A204.1 (cell line): ENCODE results near the gene EXOC3L2.

Experiments used
- FAIRE-seq: peaks from 2 replicates; lab custom pipeline; 2012; peaks lifted over from hg19 to GRCh38; lab: Jason Lieb, UNC

Gene EXOC3L2

DNA sequence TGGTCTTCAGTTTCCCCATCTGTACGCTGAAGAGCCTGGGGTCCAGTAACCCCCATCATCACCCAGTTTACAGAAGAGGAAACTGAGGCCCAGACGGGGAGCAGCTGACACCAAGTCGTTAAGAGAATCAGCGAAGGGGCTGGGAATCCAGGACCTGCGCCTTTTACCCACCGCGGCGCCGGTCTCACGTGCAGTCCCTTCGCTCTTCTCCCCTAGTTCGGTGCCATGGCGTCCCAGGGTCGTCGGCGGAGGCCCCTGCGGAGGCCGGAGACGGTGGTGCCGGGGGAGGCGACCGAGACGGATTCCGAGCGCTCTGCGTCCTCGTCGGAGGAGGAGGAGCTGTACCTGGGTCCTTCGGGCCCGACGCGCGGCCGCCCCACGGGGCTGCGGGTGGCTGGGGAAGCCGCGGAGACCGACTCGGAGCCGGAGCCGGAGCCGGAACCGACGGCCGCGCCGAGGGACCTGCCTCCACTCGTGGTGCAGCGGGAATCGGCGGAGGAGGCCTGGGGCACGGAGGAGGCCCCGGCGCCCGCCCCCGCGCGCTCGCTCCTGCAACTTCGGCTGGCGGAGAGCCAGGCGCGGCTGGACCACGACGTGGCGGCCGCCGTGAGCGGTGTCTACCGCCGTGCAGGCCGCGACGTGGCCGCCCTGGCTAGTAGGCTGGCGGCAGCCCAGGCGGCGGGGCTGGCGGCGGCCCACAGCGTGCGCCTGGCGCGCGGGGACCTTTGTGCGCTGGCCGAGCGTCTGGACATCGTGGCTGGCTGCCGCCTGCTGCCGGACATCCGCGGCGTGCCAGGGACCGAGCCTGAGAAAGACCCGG, 65.9 kb downstream of the EXOC3L2 start:
- FAIRE-seq = no peak

DNA sequence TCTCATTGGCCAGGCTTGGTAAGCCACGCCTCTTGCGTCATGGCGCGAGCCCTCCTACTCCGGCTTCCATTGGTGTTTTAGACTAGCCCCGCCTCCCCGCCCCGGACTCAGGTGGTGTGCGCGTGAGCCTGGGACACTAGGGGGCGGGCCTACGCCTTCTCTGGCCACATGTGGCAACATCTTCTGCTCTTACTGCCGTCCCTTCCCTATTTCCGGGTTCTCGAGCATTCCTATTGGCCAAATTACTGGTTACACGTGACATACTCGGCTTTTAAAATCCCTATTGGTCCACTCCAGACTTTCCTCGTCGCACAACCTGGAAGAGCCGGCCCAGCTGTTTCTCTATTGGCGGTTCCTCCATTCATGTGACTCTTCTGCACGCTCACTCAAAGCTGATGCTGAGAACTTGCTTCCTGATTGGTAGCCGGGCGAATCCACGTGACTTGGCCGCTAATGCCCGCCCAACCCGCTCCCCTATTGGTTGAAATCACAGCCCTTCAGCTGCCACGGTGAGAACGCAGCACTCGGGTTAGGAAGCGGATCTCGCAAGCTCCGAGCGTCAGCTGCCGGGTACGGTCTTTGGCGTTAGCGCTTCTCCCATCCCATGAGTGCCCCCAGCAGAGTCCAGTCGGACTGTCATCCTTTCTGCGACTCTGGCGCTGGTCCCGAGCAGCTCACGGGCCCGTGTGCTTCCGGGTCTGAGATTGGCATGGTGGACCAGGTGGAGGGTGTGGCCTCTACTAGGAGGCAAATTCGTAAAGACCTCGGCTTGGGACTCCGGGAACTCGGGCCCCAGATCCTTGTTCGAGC, 66.7 kb downstream of the EXOC3L2 start, which contains the start of gene BLOC1S3:
Gene BLOC1S3, plus strand, starts transcription at position 523 of the 810 bp plus-strand sequence. CDS start 513 bp downstream, outside the sequence.
- peak; percentile 99 for FAIRE-seq

DNA sequence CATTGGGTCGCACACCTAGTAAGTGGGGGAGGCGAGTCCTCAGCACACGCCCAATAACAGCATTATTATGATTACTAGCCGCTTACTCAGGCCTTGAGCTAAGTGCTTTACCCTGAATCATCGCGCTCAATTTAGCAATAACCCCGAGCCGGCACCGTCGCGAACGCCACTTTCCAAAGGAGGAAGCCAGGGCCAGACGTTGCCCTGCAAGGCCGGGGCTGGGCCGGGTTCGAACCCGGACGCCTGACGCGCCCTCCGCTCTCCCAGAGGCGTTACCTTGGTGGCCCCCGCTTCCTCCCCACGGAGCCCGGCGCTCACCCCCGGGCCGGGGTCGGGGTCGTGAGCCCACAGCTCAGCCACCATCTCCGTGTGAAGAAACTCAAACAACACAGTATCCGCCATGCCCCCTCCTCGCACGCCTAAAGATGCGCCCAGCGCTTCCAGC, 67.4 kb downstream of the EXOC3L2 start, which contains the start of gene TRAPPC6A:
Gene TRAPPC6A, minus strand, starts transcription at position 421 of the 445 bp plus-strand sequence. Its CDS starts 19 bp downstream, at position 402.
- no peak for FAIRE-seq

DNA sequence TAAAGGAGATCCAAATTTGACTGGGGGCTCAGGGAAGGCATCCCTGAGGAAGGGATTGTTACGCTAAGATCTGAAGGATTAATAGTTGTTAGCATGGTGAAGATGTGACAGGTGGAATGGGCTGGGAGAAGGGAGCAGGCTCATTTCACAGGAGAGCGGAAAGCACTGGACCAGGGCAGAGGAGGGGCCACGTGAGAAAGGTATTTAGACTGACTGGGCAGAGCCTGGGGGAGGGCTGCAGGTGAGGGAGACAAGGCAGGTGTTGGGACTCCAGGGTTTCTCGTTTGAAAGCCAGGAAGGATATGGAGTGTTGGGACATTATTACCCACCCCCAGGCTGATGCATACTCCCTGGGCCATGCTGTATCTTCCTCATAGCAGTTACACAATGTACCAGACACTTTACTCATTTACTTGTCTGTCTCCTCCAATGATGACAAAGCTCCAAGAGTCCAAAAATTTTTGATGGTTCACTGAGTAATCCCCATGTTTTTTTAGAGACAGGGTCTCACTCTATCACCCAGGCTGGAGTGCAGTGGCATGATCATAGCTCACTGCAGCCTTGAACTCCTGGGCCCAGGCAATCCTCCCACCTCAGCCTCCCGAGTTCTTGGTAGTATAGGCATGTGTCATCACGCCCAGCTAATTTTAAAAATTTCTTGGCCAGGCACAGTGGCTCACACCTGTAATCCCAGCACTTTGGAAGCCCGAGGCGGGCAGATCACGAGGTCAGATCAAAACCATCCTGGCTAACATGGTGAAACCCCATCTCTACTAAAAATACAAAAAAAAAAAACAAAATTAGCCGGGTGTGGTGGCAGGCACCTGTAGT, 69.5 kb downstream of the EXOC3L2 start:
- no peak for FAIRE-seq

DNA sequence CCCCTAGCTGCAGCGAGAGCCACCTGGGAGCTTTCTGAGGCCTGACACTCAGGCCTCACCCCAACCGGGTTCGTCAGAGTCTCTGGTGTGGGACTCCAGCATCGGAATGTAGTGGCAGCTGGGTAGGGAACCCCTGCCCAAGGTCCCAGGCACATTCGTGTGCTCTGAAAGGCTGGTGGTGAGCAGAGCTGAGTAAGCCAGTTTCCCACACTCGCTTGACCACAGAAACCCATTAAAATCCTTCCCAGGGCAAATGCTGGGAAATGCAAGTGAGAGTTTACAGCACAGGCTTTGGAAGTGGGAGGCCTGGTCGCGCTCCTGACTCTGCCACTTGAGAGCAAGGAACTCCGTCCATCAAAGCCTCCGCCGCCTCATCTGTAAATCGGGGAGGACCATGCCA, 71.4 kb downstream of the EXOC3L2 start:
- FAIRE-seq = no peak

DNA sequence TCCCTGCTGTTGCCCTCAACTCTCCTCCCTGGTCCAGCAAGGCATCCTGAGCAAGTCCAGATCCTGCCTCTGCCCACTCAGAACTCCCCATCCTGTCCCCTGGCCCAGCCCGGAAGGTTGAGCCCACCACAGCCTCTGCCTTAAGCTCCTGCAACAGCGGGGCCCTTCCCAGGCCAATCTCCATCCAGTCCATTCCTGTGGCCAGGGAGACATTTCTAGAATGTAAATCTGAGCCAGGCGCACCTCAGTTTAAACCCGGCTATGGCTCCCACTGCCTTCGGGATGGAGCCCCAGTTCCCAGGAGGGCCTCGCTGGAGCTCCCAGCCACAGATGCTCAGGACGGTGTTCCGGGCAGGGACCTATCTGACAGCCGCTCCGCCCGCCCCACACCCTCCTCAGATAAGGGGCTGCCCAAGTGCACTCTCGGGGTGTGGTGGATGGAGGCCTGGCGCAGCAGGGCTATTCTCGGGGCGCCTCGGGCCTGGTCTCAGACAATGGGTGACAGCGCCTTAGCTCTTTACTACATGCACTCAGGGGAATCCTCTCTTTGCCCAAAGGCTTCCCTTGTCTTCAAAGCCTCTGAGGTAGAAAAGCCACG, 72.5 kb downstream of the EXOC3L2 start:
- no peak for FAIRE-seq

DNA sequence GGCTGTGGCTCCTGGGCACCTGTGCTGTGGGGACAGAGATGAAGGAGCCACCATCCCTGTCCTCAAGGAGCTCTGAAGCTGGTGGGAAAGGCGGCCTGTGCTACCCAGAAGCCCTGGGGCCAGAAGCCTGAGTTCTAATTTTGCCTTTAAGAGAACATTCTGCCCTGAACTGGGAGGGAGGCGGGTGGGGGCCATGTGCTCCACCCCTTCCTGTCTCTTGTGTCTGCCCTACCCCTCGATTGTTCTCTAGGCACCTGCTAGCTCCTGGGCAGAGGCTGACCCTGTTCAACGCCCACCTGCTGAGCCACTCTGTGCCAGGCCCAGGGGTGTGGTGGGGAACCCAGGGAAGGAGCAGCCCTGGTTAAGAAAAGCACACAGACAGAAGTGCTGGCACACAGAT, 73.0 kb downstream of the EXOC3L2 start:
- no peak for FAIRE-seq

DNA sequence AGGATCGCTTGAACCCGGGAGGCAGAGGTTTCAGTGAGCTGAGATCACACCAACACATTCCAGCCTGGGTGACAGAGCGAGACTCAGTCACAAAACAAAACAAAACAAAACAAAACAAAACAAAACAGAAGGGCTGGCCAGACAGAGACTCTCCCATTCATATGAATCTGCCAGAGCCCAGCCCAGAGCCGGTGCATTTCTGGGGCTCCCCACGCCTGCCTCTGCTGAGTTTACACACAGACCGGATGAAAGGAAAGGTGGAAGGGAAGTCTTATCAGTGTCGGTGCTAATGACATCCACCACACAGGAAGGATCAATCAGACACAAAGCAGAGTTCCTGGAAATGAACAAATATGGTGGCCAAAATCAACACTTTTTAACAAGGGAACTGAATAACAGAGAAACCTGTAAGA, 74.0 kb downstream of the EXOC3L2 start:
- FAIRE-seq = no peak

DNA sequence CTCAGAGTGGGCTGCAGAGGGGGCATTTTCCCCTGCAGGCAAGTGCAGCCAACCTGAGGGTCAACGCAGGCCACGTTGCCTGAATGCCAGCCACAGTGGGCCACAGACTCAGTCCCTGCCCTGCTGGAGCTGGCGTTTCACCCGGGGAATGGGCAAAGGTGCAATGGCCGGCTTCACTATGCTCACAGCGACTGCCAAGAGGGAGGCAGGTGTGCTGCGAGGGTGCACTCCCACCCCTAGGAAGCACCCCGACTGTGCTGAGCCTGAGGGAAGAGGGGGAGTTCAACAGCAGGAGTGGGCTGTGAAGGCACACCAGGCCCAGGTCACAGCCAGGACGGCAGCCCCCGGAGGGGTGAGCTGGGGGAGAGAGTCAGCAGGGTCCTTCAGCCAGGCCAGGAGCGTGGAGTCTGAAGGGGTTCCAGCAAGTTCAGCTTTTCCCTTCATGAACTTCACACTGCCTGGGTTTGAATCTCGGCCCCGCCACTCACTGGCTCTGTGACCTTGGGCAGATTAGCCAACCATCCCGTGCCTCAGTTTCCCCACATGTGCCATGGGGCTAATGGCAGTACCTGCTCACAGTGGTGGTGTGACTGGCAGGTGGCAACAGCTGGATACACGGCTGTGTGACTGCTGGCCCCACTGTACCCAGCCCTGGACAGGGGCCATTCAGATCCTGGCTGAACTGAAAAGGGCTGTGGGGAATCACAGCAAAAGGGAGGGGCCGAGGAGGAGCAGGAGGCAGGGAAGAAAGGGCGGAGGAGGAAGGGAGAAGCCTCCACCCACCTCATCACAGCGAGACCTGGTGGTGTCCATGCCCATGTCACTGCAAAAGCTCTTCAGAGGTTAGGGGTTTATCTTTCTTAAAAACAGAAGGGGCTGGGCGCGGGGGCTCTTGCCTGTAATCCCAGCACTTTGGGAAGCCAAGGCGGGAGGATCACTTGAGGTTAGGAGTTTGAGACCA, 74.8 kb downstream of the EXOC3L2 start:
- FAIRE-seq = no peak

DNA sequence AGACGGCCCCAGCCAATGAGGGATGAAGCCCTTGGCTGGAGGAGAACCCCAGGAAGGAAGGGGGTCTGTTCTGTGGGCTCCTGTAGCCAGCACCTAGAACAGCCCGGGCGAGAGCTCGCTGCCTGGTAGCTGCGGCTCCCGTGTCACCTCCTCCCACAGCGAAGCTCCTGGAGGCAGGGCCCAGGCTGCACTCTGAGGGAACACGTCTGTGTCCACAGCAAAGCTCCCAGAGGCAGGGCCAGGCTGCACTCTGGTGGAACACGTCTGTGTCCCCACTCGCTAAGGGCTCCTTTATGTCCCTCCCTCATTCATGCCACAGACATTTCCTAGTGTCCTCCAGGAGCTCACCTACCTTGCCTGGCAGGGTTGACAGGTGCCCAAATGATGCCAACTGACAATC, 75.6 kb downstream of the EXOC3L2 start:
- FAIRE-seq = no peak

DNA sequence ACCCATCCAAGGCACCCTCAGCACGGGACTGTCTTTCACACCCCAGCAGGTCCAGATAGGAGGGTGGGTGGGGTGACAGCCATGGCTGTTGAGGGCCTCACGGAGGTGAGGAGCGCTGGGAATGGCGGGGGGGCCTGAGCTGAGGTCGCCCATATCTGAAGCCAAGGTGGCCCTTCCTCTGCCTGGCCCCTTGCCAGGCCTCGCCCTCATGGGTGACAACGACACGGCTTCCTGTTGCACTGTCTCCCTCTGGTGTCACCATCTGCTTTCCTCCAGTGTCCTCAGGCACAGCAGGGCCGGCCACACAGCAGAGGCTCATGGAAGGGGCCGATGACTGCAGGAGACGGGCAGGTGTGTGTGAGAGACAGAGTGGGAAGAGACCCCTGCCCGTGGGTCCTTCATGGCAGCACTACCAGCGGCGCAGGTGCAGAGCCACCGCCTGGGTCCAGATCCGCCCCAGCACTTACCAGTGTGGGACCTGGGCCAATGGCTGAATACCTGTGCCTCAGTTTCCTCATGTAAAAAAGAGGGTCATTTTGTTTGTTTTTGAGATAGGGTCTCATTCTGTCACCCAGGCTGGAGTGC, 76.3 kb downstream of the EXOC3L2 start:
- FAIRE-seq = no peak

DNA sequence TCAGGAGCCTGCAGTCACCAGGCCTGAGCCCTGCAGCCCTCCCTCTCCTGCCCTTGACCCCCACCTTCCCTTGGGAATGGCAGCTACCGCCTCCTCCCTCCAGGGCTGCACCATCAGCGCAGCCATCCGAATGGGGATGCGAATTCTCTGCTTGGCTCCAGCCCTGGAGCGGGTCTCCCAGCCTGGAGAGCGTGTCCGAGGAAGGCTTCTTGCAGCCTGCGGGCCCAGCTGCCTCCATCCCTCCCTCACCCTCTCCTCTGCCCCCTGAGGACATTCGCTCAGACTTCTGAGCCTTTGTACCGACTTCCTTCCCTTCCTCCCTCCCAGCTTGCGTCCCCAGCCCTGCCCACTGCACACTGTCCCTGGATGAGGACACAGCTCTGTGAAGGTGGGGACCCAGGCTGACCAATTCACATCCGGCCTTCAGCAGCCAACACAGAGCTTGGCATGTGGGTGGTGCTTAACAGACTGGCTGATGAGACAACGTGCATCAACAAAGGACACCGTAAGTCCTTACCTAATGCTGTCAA, 78.4 kb downstream of the EXOC3L2 start:
- no peak for FAIRE-seq

DNA sequence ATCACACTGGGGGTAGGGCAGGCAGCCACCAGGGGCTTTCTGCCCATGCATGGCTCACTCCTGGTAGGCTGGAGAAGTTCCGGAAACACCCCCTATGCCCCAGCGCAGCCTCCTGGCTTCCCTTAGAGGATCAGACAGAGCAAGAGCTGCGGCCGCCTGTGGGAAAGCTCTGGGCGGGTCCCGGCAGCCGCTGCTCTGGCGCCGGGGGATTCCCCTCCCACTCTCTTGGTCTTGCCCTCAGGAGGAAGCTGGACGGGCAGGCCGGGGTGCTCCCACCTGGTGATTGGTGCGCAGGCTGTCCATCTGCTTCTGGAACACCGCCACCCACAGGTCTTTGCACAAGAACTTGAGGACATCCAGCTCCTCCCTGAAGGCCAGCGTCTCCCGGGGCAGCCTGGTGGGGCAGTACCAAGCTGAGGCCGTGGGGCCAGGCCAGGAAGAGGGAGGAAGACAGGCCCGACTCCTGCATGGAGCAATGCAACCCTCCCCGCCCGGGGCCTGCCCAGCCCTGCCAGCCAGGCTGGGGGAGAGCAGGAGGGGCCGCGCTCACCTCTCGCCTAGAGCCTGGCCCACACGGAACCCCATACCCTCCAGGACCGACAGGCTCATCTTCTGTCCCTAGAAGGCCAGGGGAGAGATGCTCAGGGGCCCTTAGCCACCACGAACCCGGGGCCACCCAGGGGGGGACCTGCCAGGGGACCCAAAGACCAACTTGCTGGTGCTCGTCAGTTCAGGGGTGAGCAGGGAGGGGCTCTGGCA, 80.5 kb downstream of the EXOC3L2 start:
- no peak for FAIRE-seq

DNA sequence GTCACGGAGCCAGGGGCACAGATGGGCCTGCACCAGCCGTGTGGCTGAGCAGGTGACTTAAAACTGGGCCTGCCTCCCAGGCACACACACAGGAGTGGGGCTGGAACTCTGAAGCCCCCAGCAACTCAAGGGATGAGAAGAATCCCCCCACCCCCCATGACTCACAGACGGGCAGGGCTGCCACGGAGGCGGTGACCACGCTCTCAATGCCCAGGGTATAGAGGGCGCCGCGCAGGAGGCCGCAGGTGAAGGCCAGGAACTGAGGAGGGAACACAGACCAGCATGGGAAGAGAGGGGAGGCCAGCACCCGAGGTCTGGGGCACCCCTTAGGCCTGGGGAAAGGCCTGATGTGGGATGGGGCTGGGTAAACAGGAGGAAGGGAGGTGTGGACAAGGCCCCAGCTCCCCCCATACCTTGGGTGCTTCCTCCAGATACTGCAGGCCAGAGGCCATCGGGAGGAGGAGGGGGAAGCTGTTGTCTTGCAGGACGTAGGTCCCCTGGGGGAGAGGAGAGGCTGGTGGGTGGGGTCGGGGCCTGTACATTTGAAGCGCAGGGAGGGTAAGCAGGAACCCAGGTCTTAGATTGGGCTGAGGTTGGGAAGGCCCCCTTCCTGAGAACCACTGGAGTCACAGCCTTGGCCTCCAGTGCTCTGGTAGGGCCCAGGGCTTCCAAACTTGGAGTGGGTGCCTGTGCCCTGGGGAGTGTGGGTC, 81.3 kb downstream of the EXOC3L2 start:
- FAIRE-seq = no peak

DNA sequence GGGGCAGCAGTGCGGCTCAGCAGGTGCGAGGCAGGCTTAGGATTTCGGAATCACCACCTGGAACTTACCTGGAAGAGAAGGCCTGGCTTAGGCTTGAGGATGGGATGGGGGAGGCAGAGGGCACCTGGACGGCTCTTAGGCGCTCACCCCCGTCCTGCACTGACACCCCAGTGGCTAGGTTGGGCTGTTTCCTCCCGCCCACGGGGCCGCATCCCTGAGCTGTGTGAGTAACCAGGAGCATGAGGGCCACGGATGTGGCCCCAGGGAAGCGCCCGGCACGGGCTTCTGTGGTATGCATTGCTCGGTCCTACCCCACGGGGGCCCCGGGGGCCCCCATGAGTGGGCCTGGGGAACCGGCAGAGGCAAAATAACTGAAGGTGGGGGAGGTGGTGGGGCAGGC, 82.1 kb downstream of the EXOC3L2 start:
- FAIRE-seq = no peak

DNA sequence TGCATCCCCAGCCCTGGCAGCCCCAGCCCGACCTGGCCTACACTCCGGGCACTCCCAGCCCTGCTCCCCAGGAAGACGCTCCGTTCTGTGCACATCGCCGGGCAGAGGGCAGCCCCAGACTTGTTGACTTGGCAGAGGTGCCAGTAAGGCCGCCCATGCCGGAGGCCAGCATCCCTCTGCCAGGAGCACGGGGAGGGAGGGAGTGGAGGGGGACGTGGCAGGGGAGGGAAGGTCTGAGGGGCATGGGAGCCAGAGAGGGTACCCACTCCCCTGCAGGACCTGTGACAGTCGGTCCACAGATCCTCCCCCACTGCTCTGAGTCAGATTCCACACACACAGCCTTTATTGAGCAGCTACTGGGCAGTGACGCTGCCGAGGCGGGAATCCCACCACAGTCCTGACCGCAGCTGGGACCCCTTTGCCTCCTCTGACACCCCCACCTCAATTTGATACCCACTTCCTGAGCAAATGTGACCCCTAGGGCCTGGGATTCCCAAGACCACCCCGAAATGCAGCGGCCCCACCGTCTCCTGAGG, 82.5 kb downstream of the EXOC3L2 start:
- FAIRE-seq = no peak
